ENCODE measurements around the gene CLEC20A. TPM values are rescaled to one million over a fixed set of nuclear protein-coding genes. Genes with fewer than 3 reads are reported as not detected.
"Not testable (repeated sequence)": the region's sequence is repeated elsewhere in the genome, so short reads cannot be mapped to it uniquely, and the experiment has no call there.

CLEC20A gene
- polyA plus RNA-seq, 1 donor (not counting 4 experiments of a cell fraction or from before 2014, with no cell fraction given), result not detected

- H3K9ac ChIP-seq (ENCODE audit: control insufficient read depth, extremely low read depth, insufficient read depth, low read length), result no peak overlapping the region
- no peaks in the 10 kb centered on the region for H3K9me3 ChIP-seq (ENCODE audit: control insufficient read depth, low read depth, low read length)
- dilution Hi-C loops (cut with MboI; ENCODE audit: extremely low pct_ligation_motif_present, low sequenced_read_pairs), result no loop called here
- no peaks in the 10 kb centered on the region for H3K27me3 ChIP-seq (ENCODE audit: control insufficient read depth, extremely low read depth, insufficient read depth, low read length)
- FAIRE-seq, result no peak
- H3K9me1 ChIP-seq (ENCODE audit: control insufficient read depth, extremely low read depth, insufficient read depth, low read length), result peaks cover 3% of the 10 kb centered on the region
- peaks cover 13% of the 10 kb centered on the region for H3K4me1 ChIP-seq (ENCODE audit: control insufficient read depth, extremely low read depth, insufficient read depth, low read length)
- no peak overlapping the region for H3K4me3 ChIP-seq (ENCODE audit: control insufficient read depth in 2 of 3, extremely low read depth in 1 of 3, insufficient read depth in 2 of 3, low read depth in 1 of 3, low read length in 3 of 3)
- no peak overlapping the region for H3K4me2 ChIP-seq (ENCODE audit: control insufficient read depth, extremely low read depth, insufficient read depth, low read depth, low read length)
- H3K79me2 ChIP-seq (ENCODE audit: control insufficient read depth, insufficient read depth, low read length), result no peaks in the 10 kb centered on the region
- H3K36me3 ChIP-seq (ENCODE audit: control insufficient read depth in 2 of 2, extremely low read depth in 1 of 2, insufficient read depth in 2 of 2, low read length in 2 of 2), result no peaks in the 10 kb centered on the region
- no peak overlapping the region for H3K27ac ChIP-seq (ENCODE audit: control insufficient read depth, insufficient read depth, low read length)
- no peak for TF ChIP-seq CTCF (optimal IDR thresholded peaks at IDR 0.05 in 1 of 3, IDR thresholded peaks at IDR 0.05 in 1 of 3, conservative IDR thresholded peaks at IDR 0.05 in 1 of 3; ENCODE audit: extremely low read depth in 1 of 3, insufficient read depth in 2 of 3, low read length in 3 of 3)
- no peak for TF ChIP-seq EZH2 (IDR thresholded peaks at IDR 0.05; ENCODE audit: low read length)
- H4K20me1 ChIP-seq (ENCODE audit: control insufficient read depth, extremely low read depth, insufficient read depth, low read length), result no peaks in the 10 kb centered on the region
- H2AFZ ChIP-seq (ENCODE audit: control insufficient read depth, low read length), result no peak overlapping the region
- no peak for DNase-seq (ENCODE audit: low read depth, low spot score)
Observed at GRCh38 chr1:178503849-178504248, 7.1 kb upstream of the CLEC20A start.

DNA sequence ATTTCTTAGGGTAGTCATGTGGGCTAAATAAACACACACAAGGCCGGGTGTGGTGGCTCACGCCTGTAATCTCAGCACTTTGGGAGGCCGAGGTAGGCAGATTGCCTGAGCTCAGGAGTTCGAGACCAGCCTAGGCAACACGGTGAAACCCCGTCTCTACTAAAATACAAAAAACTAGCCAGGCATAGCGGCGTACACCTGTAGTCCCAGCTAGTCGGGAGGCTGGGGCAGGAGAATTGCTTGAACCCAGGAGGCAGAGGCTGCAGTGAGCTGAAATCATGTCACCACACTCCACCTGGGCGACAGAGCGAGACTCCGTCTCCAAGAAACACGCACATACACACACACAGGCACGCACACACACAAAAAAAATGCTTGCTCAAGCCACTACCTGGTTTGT lies 6.6 kb upstream of the CLEC20A start:
- DNase-seq (ENCODE audit: low read depth, low spot score); dilution Hi-C loops (cut with MboI; ENCODE audit: extremely low pct_ligation_motif_present, low sequenced_read_pairs); H3K9ac ChIP-seq (ENCODE audit: control insufficient read depth, extremely low read depth, insufficient read depth, low read length); H3K4me3 ChIP-seq (ENCODE audit: control insufficient read depth in 2 of 3, extremely low read depth in 1 of 3, insufficient read depth in 2 of 3, low read depth in 1 of 3, low read length in 3 of 3); H3K9me3 ChIP-seq (ENCODE audit: control insufficient read depth, low read depth, low read length); FAIRE-seq; H3K79me2 ChIP-seq (ENCODE audit: control insufficient read depth, insufficient read depth, low read length); H2AFZ ChIP-seq (ENCODE audit: control insufficient read depth, low read length); H3K4me2 ChIP-seq (ENCODE audit: control insufficient read depth, extremely low read depth, insufficient read depth, low read depth, low read length); H3K9me1 ChIP-seq (ENCODE audit: control insufficient read depth, extremely low read depth, insufficient read depth, low read length); H3K36me3 ChIP-seq (ENCODE audit: control insufficient read depth in 2 of 2, extremely low read depth in 1 of 2, insufficient read depth in 2 of 2, low read length in 2 of 2); H3K27ac ChIP-seq (ENCODE audit: control insufficient read depth, insufficient read depth, low read length); H3K27me3 ChIP-seq (ENCODE audit: control insufficient read depth, extremely low read depth, insufficient read depth, low read length); H4K20me1 ChIP-seq (ENCODE audit: control insufficient read depth, extremely low read depth, insufficient read depth, low read length): not testable (repeated sequence)
- peaks cover 13% of the 10 kb centered on the region for H3K4me1 ChIP-seq (ENCODE audit: control insufficient read depth, extremely low read depth, insufficient read depth, low read length)

DNA sequence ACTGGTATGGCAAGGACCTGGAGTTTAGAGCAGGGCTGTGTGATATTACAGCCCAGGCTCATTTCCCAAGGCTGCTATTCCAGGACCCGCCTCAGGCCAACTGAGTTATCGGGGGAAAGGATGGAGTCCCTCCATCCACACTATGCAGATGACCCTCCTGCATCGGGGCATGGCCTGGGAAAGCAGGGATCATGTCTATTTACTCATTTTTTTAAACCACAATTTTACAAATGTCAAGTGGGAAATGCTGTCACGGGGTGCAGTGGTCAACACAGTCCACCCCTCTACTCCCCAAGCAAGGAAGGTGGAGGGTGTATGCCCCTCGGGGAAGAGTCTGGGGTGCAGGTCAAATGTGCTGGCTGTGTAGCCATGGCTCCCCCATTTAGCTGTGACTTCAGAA lies 6.1 kb upstream of the CLEC20A start:
- dilution Hi-C loops (cut with MboI; ENCODE audit: extremely low pct_ligation_motif_present, low sequenced_read_pairs), result no loop called here
- no peaks in the 10 kb centered on the region for H3K27me3 ChIP-seq (ENCODE audit: control insufficient read depth, extremely low read depth, insufficient read depth, low read length)
- no peak for TF ChIP-seq EZH2 (IDR thresholded peaks at IDR 0.05; ENCODE audit: low read length)
- TF ChIP-seq CTCF (optimal IDR thresholded peaks at IDR 0.05 in 1 of 3, IDR thresholded peaks at IDR 0.05 in 1 of 3, conservative IDR thresholded peaks at IDR 0.05 in 1 of 3; ENCODE audit: extremely low read depth in 1 of 3, insufficient read depth in 2 of 3, low read length in 3 of 3), result no peak
- no peaks in the 10 kb centered on the region for H3K79me2 ChIP-seq (ENCODE audit: control insufficient read depth, insufficient read depth, low read length)
- H3K9ac ChIP-seq (ENCODE audit: control insufficient read depth, extremely low read depth, insufficient read depth, low read length), result no peak overlapping the region
- no peak overlapping the region for H3K27ac ChIP-seq (ENCODE audit: control insufficient read depth, insufficient read depth, low read length)
- no peaks in the 10 kb centered on the region for H4K20me1 ChIP-seq (ENCODE audit: control insufficient read depth, extremely low read depth, insufficient read depth, low read length)
- peaks cover 13% of the 10 kb centered on the region for H3K4me1 ChIP-seq (ENCODE audit: control insufficient read depth, extremely low read depth, insufficient read depth, low read length)
- DNase-seq (ENCODE audit: low read depth, low spot score) (no peak), FAIRE-seq (no peak)
- no peak overlapping the region for H3K4me3 ChIP-seq (ENCODE audit: control insufficient read depth in 2 of 3, extremely low read depth in 1 of 3, insufficient read depth in 2 of 3, low read depth in 1 of 3, low read length in 3 of 3)
- no peak overlapping the region for H2AFZ ChIP-seq (ENCODE audit: control insufficient read depth, low read length)
- H3K9me1 ChIP-seq (ENCODE audit: control insufficient read depth, extremely low read depth, insufficient read depth, low read length), result peaks cover 3% of the 10 kb centered on the region
- no peaks in the 10 kb centered on the region for H3K9me3 ChIP-seq (ENCODE audit: control insufficient read depth, low read depth, low read length)
- no peak overlapping the region for H3K4me2 ChIP-seq (ENCODE audit: control insufficient read depth, extremely low read depth, insufficient read depth, low read depth, low read length)
- no peaks in the 10 kb centered on the region for H3K36me3 ChIP-seq (ENCODE audit: control insufficient read depth in 2 of 2, extremely low read depth in 1 of 2, insufficient read depth in 2 of 2, low read length in 2 of 2)

Data from keratinocyte (primary cell).